GM18868 (cell line): ENCODE data around the gene AGFG1.

Source experiments
- ATAC-seq: cut with Tn5 transposase; IDR thresholded peaks from one replicate; pipeline ENCODE4 v1.9.1; 2021; ENCODE audit warnings: mild to moderate bottlenecking, moderate library complexity; ENCODE audit not compliant: unreplicated experiment

The AGFG1 gene, protein sequence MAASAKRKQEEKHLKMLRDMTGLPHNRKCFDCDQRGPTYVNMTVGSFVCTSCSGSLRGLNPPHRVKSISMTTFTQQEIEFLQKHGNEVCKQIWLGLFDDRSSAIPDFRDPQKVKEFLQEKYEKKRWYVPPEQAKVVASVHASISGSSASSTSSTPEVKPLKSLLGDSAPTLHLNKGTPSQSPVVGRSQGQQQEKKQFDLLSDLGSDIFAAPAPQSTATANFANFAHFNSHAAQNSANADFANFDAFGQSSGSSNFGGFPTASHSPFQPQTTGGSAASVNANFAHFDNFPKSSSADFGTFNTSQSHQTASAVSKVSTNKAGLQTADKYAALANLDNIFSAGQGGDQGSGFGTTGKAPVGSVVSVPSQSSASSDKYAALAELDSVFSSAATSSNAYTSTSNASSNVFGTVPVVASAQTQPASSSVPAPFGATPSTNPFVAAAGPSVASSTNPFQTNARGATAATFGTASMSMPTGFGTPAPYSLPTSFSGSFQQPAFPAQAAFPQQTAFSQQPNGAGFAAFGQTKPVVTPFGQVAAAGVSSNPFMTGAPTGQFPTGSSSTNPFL

DNA sequence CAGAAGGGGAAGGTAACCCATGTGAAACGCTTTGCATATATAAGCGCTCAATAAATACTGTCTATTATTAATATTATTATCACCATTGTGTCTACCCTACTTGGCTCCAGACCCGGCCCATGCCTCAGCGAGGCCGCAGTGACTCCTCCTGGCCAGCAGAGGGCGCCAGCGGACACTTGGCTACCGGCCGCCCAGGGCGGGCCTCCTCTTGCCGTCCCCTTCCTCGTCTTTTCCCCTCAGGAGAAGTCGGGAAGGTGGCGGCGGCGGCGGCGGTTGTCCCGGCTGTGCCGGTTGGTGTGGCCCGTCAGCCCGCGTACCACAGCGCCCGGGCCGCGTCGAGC is at the start of gene AGFG1:
TSS of gene AGFG1 (plus strand) at position 233 of the 341 bp plus-strand sequence. CDS start 266 bp downstream, outside the sequence.
- peak; percentile 78 for ATAC-seq

- no peak for ATAC-seq
Observed at GRCh38 chr2:227423656-227424499, 48.1 kb upstream of the AGFG1 start.

DNA sequence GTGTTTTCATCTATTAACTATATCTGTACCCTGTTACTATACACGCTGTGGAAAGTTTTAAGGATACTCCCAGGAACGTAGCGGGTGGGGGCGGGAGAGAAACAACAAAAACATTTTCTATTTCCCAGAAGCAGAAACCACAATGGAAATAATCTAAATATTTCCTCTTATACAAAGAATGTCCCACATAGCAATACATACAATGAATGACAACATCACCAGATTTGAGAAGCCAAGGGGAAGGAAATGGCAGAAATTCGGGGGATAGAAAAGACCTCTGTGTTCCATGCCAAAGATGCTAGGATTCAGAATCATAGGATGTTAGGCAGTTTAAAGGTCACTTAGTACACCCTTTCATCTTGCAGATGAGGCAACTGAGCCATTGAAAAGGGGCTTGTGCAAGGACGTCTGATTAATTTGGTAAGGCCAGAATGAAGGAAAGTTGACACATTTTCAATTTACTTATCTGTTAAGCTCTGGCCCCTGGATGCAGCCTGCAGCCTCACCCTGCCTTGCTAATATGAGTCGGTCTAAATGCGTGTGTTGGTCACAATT is 43.1 kb upstream of the AGFG1 start:
- no peak for ATAC-seq

DNA sequence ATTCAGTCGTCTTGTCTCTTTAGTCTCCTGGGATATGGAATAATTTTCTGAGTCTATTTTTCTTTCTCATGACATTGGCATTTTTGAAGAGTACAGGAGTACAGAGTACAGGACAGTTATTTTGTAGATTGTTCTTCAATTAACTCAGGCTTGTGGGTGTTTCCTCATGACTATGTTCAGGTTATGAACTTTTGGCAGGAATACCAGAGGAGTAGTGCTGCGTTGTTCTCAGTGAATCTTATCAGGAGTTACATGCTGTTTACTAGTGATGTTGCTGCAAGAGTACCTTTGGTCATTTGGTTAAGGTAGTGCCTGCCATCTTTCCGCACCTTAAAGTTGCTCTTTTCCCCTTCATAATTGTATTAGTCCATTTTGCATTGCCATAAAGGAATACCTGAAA is 41.3 kb upstream of the AGFG1 start:
- no peak for ATAC-seq

DNA sequence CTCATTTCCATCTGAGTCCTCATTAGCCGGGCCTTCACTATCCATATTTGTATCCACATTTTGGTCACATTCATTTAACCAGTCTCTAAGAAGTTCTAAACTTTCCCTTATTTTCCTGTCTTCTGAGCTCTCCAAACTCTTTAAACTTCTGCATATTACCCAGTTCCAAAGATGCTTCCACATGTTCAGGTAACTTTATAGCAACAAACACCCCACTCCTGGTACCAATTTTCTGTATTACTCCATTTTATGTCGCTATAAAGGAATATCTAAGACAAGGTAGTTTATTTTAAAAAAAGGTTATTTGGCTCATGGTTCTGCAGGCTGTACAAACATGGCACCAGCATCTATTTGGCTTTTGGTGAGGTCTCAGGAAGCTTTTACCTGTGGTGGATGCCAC is 38.8 kb upstream of the AGFG1 start:
- no peak for ATAC-seq

DNA sequence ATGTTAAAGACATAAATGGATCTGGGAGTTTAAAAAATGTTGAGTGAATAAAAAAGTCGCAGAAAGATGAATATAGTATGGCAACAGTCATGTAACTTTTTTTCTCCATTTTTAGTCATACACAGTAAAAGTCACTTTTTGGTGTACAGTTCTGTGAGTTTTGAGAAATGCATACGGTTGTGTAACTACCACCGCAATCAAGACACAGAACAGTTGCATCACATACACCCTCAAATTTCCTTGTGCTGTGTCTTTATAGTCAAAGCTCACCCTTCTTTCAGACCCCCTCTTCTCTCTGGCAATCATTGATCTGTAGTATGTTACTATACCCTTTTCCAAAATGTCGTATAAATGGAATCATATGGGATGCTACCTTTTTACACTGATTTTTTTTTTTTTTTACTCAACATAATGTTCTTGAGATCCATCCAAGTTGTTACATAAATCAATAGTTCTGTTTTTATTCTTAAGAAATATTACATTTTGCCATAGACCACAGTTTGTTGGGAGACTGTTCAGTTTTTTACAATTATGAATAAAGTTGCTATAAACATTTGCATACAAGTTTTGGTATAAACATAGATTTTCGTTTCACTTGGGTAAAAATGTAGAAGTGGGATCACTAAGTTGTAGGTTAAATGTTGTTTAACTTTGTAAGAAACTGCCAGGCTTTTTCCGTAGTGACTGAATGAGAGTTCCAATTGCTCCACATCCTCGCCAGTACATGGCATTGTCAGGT is 35.4 kb upstream of the AGFG1 start:
- ATAC-seq: no peak

- ATAC-seq: no peak
Observed at GRCh38 chr2:227439214-227439613, 32.7 kb upstream of the AGFG1 start.

- ATAC-seq: peak; percentile 50
Observed at GRCh38 chr2:227442639-227443038, 29.3 kb upstream of the AGFG1 start.

DNA sequence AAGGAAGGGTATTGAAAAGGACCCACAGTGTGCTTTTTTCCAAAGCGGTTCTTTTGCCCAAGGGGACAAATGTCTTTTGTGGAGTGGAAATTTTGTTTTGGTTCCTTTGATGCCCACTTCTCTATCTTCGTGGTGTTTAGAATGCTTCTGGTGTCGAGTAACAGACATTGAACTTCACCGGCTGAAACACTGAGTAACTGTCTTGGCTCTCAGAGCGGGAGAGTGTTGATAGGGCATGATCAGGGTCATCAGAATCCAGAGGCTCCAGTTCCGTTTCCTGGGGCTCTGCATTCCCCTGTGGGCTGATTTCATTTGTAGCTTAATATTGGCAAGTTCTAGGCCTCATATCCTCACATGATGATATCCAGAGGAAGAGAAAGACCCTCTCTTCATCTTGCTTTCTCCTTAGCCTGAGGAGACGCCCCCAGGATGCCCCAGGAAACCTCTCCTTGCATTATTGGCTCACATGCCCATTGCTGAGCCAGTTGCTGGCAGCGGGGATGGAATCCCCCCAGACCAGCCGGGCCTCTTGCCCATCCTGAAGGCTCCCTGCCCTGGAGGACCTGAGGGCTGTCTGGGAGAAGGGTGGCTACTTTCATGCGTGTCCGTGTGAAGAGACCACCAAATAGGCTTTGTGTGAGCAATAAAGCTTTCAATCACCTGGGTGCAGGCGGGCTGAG is 27.9 kb upstream of the AGFG1 start:
- no peak for ATAC-seq

DNA sequence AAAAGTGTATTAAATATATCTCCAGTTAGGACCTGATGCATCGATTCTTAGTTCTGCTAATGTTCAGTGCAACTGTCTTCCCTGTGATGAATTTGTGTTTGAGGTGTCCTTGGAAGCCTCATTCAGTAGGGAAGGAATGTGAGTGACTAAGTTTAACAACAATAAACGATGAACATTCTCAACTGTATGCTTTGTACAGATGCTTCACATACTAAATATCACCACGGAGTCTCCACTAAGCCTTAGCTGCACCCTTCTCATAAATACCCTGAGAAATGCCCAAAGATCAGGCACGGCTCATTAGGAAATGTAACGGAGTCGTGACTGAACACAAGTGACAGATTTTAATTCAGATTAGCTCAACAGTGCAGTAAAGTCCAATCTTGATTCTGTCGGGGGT is 24.4 kb upstream of the AGFG1 start:
- ATAC-seq: no peak

DNA sequence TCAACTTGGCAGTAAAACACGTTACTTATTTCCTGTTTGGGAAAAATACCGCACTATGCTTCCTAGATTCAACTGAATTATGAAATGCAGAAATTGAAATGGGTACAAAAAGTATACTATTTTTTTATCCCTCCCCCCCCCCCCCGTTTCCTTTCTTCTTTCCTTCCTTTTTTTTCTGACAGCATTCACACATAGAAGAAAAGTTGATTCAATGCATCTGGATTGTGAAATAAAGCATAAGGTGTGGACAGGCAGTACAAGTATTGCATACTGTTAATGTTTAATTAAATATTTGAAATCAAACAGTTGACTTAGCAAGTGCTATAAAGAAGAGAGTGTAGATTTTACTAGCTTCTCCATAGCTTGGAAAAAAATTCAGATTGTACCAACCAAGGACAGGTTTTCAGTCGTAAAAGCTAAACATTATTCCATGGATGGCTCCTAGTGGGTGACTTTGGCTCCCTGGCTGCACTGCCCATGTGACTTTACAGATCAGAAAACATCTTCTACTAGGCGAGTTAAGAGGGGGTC is 21.6 kb upstream of the AGFG1 start:
- no peak for ATAC-seq

DNA sequence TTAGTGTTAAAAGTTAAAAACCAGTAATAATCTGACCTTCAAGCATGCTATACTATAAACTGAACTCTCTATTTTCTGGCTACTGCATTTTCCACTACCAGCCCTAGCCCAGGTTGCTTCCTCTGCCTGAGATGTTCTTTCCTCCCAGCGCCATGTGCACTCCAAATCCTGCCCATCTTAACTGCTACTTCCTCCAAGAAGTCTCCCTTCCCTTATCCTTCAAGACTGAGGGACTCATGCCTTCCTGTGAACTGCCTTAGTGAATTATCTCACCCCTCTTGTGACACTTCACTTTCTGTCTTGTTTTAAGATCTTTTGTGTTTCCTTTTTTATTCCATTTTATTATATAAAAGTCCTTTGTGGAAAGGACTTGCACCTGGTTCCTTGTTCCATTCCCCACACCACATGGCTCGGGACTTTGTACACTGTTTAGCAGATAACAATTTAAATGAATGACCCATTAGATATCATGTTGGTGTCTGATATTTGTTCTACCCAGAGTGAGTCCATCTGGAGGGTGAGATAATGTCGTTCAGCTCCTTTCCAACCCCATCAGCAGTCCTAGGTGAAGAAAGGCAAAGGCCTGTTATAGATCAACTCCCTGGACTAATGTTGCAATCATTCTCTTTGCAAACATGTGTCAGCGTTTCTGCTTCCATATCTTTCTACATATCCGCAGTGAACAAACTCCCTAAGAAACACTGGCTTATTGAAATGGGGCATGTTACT is 20.9 kb upstream of the AGFG1 start:
- ATAC-seq: no peak

DNA sequence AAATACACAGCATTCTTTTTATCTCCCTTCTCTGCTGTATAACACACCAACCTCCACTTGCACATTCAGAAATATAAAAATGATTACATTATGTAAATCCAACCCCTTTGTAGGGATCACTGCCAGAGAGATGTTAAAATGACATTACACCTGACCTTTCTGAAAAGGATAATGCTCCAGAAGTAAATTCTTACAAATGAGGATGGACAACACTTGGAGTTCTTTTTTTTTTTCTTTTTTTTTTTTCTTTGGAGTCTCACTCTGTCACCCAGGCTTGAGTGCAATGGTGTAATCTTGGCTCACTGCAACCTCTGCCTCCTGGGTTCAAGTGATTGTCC is 20.3 kb upstream of the AGFG1 start:
- ATAC-seq: no peak

DNA sequence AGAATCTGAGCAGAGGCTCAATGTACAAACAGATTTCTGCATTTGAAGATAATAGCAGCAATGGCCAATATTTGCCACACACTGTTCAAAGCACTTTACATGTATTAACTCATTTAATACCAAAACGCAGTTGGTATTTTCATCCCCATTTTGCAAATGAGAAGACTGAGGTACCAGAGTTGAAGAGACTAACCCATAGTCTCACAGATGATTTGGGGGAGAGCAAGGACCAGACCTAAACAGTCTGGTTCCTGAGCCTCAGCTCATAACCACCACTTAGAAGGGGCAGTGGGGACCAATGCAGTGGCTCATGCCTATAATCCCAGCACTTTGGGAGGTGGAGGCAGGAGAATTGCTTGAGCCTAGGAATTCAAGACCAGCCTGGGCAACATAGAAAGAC is 18.1 kb upstream of the AGFG1 start:
- ATAC-seq: no peak

DNA sequence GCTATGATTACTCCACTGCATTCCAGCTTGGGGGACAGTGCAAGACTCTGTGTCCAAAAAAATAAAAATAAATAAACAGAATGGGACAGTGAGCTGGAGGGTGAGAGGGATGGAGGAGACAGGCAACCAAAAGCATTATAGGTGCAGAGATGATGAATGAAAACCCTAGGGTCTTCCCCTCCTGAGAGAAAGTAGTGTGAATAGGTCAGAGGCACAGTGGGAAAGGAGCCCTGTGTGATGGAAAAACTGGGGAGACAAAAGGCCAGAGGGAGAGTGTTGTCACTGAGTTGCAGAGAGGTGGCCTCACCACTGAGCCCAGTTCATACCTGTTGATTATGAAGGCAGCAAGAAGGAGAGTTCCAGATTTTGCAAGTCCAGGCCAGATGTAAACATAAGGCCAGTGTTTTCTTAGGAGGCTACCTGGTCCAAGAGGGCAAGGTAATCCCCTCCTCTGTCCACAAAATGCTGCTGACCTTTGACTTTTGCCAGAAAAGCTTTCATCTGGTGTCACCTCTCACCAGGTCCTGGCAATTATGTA is 17.6 kb upstream of the AGFG1 start:
- ATAC-seq: no peak

- peak; percentile 26 for ATAC-seq
Observed at GRCh38 chr2:227455200-227455599, 16.8 kb upstream of the AGFG1 start.

DNA sequence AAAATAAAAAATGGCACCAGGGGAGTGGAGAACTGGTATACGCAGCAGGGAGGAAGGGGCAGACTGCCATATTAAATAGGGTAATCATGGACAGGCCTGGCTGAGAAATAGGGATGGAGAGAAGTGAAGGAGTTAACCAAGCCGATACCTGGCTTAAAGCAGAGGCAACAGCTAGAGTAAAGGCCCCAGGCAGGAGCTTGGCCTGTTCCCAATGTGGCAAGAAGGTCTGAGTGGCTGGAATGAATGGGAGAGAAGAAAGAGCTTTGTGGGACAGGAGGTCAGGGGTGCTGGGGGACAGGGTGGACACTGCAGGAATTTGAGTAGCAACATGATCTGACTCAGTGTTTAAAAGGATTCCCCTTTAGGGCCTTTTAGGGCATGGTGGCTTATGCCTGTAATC is 15.9 kb upstream of the AGFG1 start:
- no peak for ATAC-seq

- ATAC-seq: peak; percentile 32
Observed at GRCh38 chr2:227456772-227457171, 15.2 kb upstream of the AGFG1 start.

DNA sequence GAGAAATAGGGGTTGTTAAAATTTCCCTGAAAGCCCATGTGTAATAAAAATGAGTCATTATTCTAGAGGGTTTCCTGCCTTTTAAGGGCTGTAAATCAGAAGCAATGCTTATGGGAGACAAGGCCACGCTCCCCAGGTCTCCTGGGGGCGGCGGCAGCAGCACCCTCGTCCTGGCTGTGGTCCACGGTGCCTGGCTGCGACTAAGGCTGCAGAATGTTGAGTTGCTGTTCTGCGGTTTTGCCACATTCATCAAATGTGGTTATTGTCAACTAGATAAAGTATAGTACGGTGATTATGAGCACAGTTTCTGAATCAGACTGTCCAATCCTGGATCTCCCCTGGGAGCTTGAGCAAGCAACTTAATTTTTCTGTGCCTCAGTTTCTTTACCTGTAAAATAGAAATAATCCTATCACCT is 11.9 kb upstream of the AGFG1 start:
- peak; percentile 31 for ATAC-seq
